HG02840 (cell line): Measurements from ENCODE around the gene GNG7.
"Not testable (repeated sequence)": the region's sequence is repeated elsewhere in the genome, so short reads cannot be mapped to it uniquely, and the experiment has no call there.

Experiments used
- ATAC-seq: cut with Tn5 transposase; IDR thresholded peaks from one replicate; pipeline ENCODE4 v1.9.1; 2021; ENCODE audit warnings: mild to moderate bottlenecking, moderate library complexity, moderate number of reproducible peaks; ENCODE audit not compliant: unreplicated experiment, low FRiP score

Gene GNG7

DNA sequence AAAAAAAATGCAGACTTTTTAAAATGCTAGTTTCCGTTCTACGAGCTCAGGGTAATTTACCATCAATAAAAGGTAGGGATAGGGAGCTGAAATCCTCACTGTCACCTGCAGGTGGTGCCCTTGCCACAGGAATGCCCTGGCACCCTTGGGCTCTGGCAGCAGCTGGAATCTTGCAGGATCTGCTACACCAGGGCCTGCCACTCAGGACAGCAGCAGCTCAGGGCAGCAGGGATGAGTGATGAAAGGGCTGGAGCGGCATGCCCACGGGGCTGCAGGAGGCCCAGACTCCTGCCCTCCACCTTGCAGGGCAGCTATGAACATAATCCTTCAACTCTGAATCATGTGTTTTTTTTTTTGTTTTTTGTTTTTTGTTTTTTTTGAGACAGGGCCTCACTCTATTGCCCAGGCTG lies 54.0 kb downstream of the GNG7 start:
- ATAC-seq, result no peak

DNA sequence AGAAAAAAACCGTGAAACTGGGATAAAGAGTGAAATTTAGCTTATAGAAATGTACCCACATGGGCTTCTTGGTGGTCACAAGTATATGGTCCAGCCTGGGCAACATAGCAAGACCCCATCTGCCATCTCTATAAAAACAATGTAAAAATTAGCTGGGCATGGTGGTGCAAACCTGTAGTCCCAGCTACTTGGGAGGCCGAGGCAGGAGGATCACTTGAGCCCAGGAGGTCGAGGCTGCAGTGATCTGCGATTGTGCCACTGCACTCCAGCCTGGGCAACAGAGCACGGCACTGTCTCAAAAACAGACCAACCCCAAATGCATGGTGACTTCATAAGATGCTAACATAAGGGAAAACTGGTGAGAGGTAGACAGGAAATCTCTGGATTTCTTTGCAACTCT lies 54.4 kb downstream of the GNG7 start:
- ATAC-seq, result no peak

DNA sequence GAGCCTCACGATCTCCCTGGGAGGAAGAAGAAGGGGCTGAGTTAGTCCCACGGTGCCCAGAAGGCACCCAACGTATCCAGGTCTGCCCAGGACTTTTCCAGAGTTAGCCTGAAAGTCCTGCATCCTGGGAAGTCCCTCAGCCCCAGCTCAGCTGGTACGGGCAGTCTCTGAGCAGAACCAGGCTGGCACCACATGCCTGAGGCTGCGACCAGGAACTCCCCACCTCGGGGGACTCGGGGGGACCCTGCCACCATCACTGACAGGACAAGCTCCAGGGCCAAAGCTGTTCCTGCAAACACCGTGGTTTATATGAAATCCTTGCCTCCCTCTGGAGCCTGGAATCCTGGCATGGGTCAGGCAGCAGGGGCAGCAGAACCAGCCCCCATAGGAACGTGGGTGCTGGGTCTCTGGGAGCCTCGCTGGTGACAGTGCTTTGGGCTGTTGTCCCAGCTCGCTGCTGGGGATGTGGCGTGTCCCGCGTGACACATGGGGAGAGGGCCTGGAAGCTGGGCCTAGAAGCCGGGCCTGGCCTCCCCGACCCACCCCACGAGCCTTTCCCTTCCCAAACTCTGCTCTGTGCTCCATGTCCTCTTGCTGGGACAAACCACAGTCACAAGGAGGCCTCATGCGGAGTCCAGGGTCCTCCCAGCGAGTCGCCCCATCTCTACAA lies 55.5 kb downstream of the GNG7 start:
- ATAC-seq, result no peak

DNA sequence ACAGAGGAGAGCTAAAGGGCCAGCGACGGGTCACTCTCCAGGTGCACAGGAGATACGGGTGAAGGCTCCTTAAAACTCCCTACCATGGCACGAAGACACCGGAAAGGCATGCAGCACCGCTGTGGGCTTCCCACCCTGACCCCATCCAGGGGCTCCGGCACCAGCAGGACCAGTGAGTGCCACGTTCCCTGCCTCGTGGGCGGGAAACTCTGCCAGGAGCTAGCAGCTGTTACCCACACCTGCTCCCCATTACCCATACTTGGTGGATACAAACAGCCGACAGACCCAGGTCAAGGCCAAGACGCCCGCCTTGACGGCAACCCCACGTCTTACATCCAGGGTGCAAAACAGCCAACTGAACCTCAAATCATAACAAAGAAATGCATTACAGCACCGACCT lies 56.7 kb downstream of the GNG7 start:
- no peak for ATAC-seq

DNA sequence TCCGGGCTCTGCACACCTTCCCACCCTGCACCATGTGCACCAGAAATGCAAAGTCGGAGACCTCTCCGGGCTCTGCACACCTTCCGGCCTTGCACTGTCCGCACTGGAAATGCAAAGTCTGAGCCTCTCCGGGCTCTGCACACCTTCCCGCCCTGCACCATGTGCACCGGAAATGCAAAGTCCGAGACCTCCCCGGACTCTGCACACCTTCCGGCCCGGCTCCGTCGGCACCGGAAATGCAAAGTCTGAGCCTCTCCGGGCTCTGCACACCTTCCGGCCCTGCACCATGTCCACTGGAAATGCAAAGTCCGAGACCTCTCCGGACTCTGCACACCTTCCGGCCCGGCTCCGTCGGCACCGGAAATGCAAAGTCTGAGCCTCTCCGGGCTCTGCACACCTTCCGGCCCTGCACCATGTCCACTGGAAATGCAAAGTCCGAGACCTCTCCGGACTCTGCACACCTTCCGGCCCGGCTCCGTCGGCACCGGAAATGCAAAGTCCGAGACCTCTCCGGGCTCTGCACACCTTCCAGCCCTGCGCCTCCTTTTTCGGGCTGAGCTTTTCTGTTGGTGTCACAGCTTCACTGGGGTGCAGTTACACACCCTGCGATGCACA lies 59.3 kb downstream of the GNG7 start:
- ATAC-seq, result not testable (repeated sequence)

DNA sequence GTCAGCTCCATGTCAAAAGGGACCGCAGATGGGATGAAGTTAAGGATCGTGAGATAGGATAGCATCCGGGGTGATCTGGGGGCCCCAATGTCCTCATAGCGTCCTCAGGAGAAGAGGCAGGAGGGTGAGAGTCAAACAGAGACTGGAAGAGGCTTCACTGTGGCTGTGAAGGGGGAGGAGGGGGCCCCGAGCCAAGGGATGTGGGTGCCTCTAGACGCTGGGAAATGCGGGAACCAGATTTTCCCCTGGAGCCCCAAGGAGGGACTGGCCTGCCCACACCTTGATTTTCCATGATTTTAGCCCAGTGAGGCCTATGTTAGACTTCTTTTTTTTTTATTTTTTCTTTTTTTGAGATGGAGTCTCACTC lies 61.2 kb downstream of the GNG7 start:
- no peak for ATAC-seq

DNA sequence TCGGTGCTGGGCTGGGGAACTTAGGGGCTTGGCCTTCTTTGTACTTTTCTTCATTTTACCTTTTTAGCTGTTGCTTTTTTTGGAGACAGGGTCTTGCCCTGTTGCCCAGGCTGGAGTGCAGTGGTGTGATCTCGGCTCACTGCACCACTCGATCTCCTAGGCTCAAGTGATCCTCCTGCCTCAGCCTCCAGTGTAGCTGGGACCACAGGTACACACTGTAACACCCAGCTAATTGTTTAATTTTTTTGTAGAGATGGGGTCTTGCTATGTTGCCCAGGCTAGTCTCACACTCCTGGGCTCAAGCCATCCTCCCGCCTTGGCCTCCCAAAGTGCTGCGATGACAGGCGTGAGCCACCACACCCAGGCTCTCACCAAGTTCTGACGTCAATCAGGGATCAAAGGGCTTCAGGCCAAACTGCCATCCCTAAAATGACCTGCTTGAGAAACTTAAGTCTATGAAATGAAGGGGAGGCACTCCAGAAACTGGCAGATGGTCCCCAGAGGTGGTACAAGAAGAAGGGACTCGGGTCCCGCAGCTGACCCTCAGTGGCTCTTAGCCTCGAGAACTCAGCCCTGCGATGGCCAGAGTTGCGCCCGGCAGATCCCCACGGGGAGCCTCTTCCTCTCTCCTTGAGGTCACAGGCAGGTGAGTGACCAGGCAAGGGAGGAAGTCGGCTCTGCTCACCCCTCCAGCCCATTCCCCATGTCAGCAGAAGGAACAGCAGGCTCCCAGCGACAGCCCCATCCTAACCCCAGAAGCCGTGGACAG lies 61.7 kb downstream of the GNG7 start:
- no peak for ATAC-seq

DNA sequence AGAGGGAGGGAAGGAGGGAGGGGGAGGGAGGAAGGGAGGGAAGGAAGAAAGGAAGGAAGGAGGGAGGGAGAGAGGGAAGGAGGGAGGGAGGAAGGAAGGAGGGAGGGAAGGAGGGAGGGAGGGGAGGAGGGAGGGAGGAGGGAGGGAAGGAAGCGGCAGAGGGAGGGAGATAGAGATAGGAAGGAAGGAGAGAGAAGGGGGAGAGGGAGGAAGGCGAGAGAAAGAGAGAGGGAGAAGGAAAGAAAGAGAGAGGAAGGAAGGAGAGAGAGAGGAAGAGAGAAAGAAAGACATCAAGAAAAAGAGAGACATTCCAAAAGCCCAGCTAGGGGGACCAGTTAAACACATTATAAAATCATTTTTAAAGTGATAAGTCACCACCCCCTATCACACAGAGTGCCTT lies 62.5 kb downstream of the GNG7 start:
- no peak for ATAC-seq

DNA sequence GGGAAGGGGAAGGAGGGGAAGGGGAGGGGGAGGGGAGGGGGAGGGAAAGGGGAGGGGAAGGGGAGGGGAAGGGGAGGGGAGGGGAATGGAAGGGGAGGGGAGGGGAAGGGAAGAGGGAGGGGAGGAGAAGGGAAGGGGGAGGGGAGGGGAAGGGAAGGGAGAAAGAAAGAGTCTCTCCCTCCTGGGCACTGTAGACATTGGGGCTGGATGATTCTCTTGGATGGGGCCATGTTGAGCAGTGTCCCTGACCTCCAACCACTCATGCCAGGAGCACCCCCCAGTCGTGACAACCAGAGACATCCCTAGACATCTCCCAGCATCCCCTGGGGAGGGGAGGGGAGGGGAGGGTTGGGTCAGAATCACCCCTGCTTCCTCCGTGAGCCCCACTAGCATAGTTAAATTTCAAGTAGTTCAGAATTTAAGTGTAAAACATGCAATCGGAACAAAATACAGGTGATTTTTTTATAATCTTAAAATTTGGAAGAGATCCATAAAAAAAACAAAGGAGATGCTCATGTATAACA lies 64.0 kb downstream of the GNG7 start:
- no peak for ATAC-seq

DNA sequence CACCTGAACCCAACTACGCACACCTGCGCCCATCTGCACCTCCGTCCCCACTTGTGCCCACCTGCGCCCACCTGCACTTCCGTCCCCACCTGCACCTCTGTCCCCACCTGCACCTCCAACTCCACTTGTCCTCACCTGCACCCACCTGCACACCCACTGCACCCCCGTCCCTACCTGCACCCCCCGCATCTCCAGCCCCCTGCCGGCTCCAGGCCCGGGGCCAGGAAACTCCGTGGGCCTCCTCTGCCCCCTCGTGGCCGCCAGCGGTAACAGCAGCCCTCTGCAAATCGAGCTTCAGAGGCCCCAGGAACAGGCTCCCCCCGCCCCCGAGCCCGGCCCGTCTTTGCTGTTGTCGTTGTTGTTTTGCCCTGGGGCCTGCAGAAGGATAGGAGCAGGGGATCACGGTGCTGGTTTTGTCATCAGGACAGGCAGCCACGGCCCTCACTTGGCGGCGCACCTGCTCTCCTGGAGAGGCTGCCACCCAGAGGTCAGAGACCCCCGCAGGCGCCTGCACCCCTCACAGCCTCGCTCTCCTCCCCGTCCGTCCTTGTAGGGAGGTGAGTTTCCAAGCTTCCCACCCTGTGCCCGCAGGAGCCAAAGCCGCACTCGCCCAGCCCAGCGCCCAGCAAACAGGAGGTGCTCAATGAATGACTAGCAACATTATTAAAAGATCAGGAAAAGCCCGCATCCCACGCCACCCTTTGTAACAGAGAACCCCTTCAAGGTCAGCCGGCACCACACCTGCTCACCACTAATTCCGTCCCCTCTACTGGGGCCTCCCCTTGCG lies 65.4 kb downstream of the GNG7 start:
- ATAC-seq, result no peak

DNA sequence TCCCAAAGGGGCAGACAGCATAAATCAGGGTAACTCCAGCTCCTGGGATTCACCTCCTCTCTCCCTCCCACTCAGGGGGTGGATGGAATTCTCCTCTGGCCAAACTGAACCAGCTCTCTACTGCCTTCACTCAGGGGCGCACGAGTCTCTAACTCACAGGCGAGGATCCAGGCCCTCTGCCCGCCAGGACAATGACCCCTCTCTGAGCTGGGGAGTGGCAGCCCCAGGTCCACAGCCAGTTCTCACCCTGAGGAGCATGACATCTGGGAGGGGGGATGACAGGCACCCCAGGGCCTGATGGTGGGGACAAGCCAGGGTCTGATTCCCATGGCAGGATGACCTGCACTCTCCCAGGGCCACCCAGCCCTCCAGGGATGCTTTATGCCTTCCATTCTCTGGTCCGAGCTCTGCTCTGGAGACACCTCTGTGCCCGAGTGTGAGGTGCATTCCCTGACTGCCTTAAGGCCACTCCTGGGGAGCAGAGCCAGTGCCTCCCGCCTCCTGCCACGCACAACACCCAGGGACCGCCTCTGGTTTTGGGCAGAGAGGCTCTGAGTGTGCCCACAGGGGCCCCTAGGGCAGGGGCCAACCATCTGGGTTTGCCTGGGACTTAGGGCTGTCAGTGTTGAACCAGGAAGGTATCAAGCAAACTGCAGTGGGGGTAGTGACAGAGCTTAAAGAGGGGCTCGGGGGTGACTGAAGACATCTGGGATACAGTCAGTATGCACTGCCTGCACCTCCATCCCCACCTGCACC lies 66.2 kb downstream of the GNG7 start:
- no peak for ATAC-seq

DNA sequence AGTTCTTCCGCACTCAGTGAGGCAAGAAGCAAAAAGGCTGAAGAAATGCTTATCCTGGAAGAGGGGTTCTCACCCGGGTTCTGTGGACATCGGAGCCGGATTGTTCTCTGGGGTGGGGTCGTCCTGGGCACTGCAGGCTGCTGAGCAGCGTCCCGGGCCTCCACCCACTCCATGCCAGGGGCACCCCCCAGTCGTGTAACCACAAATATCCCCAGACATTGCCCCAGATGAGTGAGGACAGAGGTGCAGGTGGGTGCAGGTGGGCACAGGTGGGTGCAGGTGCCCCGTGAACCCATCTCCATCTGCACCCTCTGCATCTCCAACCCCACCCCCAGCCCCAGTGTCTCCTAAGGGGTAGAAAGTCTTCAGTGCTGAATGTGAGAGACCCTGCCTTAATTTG lies 67.5 kb downstream of the GNG7 start:
- ATAC-seq, result no peak

DNA sequence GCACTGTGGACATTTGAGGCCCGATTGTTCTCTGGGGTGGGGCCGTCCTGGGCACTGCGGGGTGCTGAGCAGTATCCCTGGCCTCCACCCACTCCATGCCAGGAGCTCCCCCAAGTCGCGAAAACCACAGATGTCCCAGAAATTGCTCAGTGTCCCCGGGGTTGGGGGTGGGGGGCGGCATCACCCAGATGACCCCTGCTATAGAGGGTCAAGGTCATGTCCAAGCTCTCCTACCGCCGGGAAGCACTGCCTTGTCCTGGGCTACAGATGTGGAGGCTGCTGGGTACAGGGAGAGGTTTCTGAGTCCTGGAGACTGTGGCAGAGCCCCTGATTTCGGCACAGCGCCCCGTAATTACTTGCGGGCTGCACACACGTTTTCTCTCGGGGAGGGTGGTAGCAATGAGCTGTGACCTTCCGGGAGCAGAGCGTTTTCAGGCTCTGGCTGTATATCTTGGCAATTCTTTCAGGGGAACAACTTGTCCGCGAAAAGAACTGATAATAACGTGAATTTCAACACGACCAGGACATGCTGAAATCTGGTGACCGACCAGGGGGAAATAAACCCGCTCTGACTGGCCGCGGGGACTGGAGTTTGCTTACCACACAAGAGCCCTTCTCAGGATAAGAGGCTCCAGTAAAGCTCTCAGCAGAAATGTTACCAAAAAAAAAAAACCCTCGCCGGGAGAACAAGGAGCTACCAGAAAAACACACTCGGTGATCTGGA lies 68.1 kb downstream of the GNG7 start:
- no peak for ATAC-seq

DNA sequence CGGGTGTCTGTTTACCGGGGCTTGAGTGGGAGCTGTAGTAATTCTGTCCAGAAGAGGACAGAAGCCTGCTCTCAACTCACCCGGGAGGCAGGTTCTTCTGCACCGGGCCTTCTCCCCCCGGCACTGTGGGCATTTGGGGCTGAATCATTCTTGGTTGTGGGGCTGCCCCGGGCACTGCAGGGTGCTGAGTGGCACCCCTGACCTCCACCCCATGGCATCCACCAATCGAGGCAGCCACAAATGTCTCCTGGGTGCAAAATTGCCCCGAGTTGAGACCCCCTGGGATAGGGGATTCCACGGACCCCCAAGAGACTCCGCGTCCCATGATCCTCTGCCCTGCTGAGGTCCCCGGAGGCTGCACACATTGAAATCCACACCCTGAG lies 68.8 kb downstream of the GNG7 start:
- ATAC-seq, result no peak

DNA sequence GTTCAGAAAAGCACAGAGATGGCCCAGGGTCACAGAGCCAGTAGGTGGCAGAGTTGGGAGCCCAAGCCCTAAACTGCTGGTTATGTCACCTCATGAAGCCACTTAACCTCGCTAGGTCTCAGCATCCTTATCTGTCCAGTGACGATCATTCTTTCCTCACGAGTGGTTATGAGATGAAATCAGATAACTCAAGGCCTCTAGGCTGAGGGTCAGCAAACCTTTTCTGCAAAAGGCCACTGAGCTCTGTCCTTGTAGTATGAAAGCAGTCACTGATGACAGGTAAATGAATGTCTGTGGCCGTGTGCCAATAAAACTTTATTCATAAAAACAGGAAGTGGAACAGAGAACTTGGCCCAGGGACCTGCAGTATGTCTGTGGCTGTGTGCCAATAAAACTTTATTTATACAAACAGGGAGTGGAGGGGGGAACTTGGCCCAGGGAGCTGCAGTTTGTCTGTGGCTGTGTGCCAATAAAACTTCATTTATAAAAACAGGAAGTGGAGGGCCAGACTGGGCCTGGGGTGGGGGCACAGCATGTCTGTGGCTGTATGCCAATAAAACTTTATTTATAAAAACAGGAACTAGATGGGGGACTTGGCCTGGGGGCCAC lies 71.2 kb downstream of the GNG7 start:
- ATAC-seq, result no peak

DNA sequence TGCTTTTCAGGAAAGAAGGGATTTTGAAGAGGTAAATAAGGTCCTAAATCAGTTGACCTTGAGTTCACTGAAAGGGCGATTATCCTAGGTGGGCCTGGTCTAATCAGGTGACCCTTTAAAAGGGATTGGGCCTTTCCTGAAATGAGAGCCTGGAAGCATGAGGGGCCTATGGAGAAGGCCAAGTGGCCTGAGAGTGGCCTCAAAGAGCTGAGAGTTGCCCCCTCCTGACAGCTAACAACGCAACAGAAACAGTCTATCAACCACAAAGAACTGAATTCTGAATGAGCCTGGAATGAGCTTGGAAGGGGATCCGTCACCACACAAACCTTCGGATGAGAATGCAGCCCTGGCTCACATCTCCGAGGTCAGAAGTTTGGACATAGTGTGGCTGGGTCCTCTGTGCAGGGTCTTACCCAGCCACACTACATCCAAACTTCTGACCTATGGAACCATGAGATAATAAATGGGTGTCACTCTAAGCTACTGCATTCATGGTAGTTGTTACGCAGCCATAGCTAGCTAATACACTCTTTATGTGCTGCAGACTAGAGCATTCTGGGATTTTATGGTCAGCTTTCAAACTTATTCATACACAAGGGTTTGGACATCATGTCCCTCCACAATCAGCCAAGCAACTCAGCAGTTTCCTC lies 72.0 kb downstream of the GNG7 start:
- no peak for ATAC-seq

DNA sequence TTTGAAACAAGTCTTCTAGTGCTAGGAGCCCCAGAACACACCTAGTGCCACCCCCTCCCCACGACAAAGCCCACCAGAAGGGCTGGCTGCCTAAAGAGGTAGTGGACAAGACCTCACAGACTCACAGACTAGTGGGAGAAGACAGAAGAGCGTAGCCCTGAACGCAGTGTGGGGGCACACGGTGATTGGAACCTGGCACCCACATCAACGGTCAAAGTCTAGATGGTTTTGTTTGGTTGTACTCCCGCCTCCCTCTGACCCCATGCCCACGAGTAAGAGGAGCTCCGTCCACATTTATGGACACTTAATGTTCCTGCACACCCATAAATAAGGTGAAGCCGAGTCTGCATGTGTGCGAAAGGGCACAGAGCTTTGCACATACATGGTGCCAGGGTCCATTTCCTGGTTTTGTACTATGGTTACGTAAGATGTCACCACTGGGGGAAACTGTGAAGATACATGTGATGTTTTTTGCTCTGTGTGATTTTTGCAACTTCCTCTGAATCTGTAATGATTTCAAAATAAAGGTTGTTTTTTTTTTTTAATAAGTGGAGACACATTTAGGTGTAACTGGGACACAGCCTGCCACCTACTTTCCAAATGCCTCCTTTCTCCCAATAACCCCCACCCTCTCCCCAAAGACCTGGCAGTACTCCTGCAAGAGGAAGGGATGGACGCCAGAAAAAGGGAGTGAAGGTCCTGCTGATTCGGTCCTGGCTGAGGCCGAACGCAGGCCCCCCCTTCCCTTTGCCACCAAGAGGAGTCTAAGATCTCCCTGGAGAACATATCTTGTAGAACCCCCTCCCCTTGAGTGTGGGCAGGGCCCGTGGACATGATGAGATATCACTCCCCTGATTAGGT lies 72.8 kb downstream of the GNG7 start:
- no peak for ATAC-seq

DNA sequence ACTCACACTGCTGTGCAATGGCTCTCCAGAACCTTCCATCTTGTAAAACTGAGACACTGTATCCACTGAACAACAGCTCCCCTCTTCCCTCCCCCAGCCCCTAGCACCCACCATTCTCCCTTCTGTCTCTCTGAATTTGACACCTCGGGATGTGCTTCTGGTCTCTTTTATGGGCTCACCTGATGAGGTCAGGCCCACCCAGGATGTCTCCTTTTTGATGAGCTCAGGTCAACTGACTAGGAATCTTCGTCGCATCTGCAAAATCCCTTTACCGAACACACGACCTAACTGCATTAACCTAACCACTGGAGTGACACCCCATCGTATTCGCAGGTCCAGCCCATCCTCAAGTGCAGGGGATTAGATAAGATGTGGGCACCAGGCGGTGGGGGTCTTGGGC lies 73.9 kb downstream of the GNG7 start:
- no peak for ATAC-seq
